H1 (cell line): ENCODE results near the gene CLEC16A. TPM values are rescaled to one million over a fixed set of nuclear protein-coding genes. Genes with fewer than 3 reads are reported as not detected.
A peak's percentile ranks its signal among the peaks of the same experiment; 100 is the strongest.

Experiments
- ASH2L ChIP-seq: fragments of 200-600, 300-600 bp; sonication (generic); IDR thresholded peaks from one replicate; pipeline ENCODE4 v1.7.1; 2017; ENCODE audit warnings: low read length
- ATF2 ChIP-seq: IDR thresholded peaks from 2 replicates; pipeline ENCODE4 v1.6.1; 2012; ENCODE audit warnings: low read length, inconsistent platforms
- CTCF ChIP-seq, 3 experiments: IDR thresholded peaks; 1 replicate in 2 of 3; 2 replicates in 1 of 3; pipeline versions ENCODE4 v1.5.1 to v1.6.1; 2011; ENCODE audit warnings: low read length in 3 of 3, mild to moderate bottlenecking in 3 of 3, inconsistent platforms in 2 of 3, low read depth in 1 of 3, moderate library complexity in 1 of 3; ENCODE audit not compliant: insufficient read depth in 1 of 3; ENCODE audit errors: control extremely low read depth in 1 of 3
- FOSL1 ChIP-seq: IDR thresholded peaks from 2 replicates; pipeline ENCODE4 v1.6.1; 2011; ENCODE audit warnings: mild to moderate bottlenecking, low read depth, low read length, moderate library complexity; ENCODE audit not compliant: insufficient read depth
- GTF2F1 ChIP-seq: IDR thresholded peaks from 2 replicates; pipeline ENCODE4 v1.6.1; 2012; ENCODE audit warnings: low read depth, low read length, improper control_type of control experiment, borderline replicate concordance
- HDAC6 ChIP-seq: IDR thresholded peaks from one replicate; pipeline ENCODE4 v1.7.1; 2012; ENCODE audit warnings: low read depth, mild to moderate bottlenecking, inconsistent platforms, low read length, moderate library complexity
- JUN ChIP-seq: IDR thresholded peaks from 2 replicates; pipeline ENCODE4 v1.6.1; 2011; ENCODE audit warnings: low read depth, mild to moderate bottlenecking, improper control_type of control experiment, low read length
- JUND ChIP-seq: IDR thresholded peaks from 2 replicates; pipeline ENCODE4 v1.6.1; 2011; ENCODE audit warnings: mild to moderate bottlenecking, improper control_type of control experiment, low read length
- PHF8 ChIP-seq: fragments of 200-600 bp; sonication (generic); conservative IDR thresholded peaks from 2 replicates; pipeline ENCODE4 v1.7.1; 2012; ENCODE audit warnings: low read depth, mild to moderate bottlenecking, inconsistent platforms, low read length, moderate library complexity
- POU5F1 ChIP-seq: IDR thresholded peaks from 2 replicates; pipeline ENCODE4 v1.6.1; 2011; ENCODE audit warnings: low read depth, mild to moderate bottlenecking, low read length, moderate library complexity
- TAF7 ChIP-seq: optimal IDR thresholded peaks from 2 replicates; pipeline ENCODE3; 2011; ENCODE audit warnings: low read depth, mild to moderate bottlenecking, inconsistent platforms, low read length, moderate library complexity, borderline replicate concordance
- TCF12 ChIP-seq: IDR thresholded peaks from 2 replicates; pipeline ENCODE4 v1.6.1; 2011; ENCODE audit warnings: low read depth, mild to moderate bottlenecking, low read length
- TEAD4 ChIP-seq: IDR thresholded peaks from 2 replicates; pipeline ENCODE4 v1.6.1; 2012; ENCODE audit warnings: low read depth, low read length, inconsistent platforms, mixed read lengths
- polyA plus RNA-seq, 7 experiments: library from polyadenylated mRNA; depleted of rRNA in 3 of 7; stranded (reverse) in 5 of 7; unstranded in 2 of 7; fragments of >200 nt in 5 of 7; fragments of 200-250 nt in 2 of 7; gene quantifications; 1 replicate in 5 of 7; 2 replicates in 1 of 7; 4 replicates in 1 of 7; pipeline versions ENCODE4 v1.2.1 to v1.2.3, GENCODE V29; 2011 to 2013; ENCODE audit warnings: missing spikeins in 2 of 7, mixed read lengths in 2 of 7
- total RNA-seq: library from RNA; stranded (reverse); fragmentation: NEBNext Ultra II Directional; extraction: Animal tissue kit (Norgen Biotek cat#: 25700); gene quantifications from 2 replicates; pipeline ENCODE4 v1.2.1, GENCODE V29; 2021
- TF ChIP-seq, protein P1 (sequence below): IDR thresholded peaks from 2 replicates; pipeline ENCODE4 v1.6.1; 2011; ENCODE audit warnings: low read depth, mild to moderate bottlenecking, low read length; ENCODE audit not compliant: insufficient read depth

CLEC16A gene
- total and polyA plus RNA-seq, 2 of the 8 experiments (the other 6 are each of a cell fraction or from before 2014, with no cell fraction given) = 7.6 to 19.3 TPM

- TF ChIP-seq ATF2 = no peak
- 0 out of 2 replicates have a peak, but pooled peaks have one; percentile 42 for TF ChIP-seq JUND
- no peak for TF ChIP-seq FOSL1
- peak; percentile 86 to 98 (median 98) for TF ChIP-seq CTCF (IDR thresholded peaks at IDR 0.05; ENCODE audit: control extremely low read depth in 1 of 3, insufficient read depth in 1 of 3, low read depth in 1 of 3, low read length in 3 of 3)
- no peak for TF ChIP-seq GTF2F1
- no peak for TF ChIP-seq TAF7
- TF ChIP-seq HDAC6 = no peak
- no peak for TF ChIP-seq TEAD4
- TF ChIP-seq JUN = no peak
- TF ChIP-seq PHF8 = no peak
- TF ChIP-seq TCF12 = 0 out of 2 replicates have a peak, but pooled peaks have one; percentile 3
- TF ChIP-seq, protein P1, sequence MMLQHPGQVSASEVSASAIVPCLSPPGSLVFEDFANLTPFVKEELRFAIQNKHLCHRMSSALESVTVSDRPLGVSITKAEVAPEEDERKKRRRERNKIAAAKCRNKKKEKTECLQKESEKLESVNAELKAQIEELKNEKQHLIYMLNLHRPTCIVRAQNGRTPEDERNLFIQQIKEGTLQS = no peak
- no peak for TF ChIP-seq POU5F1
- no peak for TF ChIP-seq ASH2L
- TF ChIP-seq, all 59 proteins: peak for 6
Measured at GRCh38 chr16:10964039-10964890, 19.9 kb downstream of the CLEC16A start (continued).
